HCT116 (cell line): Measurements from ENCODE around the gene MYO1G. TPM values are rescaled to one million over a fixed set of nuclear protein-coding genes. Genes with fewer than 3 reads are reported as not detected.

Experiments
- ATAC-seq: fragments of 200-7000 bp; cut with Tn5 transposase; 2 replicates; pipeline ENCODE4 v1.9.1; 2020; ENCODE audit warnings: mild to moderate bottlenecking, moderate library complexity
- BruUV-seq: library from RNA; stranded (reverse); fragments of 400-500 nt; replicated peaks from 2 replicates; lab custom pipeline; 2021; lab: Mats Ljungman, UMichigan
- CTCF ChIA-PET: fragments of 300-600 bp; sonication (Branson Sonifier 250); formaldehyde crosslinking; loops from one replicate; lab custom pipeline; 2021; ENCODE audit warnings: antibody characterized with exemption; lab: Charles Lee
- POLR2A ChIA-PET: fragments of 300-600, 350-600 bp; sonication (Branson Sonifier 250); formaldehyde crosslinking; loops from one replicate; lab custom pipeline; 2021; ENCODE audit warnings: antibody characterized with exemption; lab: Charles Lee
- RAD21 ChIA-PET, 2 experiments: fragments of 300-600 bp; sonication (Branson Sonifier 250); formaldehyde crosslinking; loops; one replicate each; lab custom pipeline; 2023; ENCODE audit warnings: low total read pairs in 2 of 2; ENCODE audit not compliant: uncharacterized antibody in 2 of 2, unreplicated experiment in 2 of 2, low non-redundant PET in 1 of 2; lab: Charles Lee
- DNase-seq: peaks from one replicate; pipeline ENCODE4 v3.0.0-alpha.2; 2010; ENCODE audit warnings: low read depth, low spot score
- H2AFZ ChIP-seq: fragments of 200-600 bp; shearing (Covaris generic), sonication (generic); 2 replicates; pipeline ENCODE4 v1.6.1; 2017; ENCODE audit warnings: low read depth, mixed run types, mixed read lengths, antibody characterized with exemption, low read length; ENCODE audit not compliant: poor library complexity, severe bottlenecking
- H3K27ac ChIP-seq: 2 replicates; pipeline ENCODE4 v1.5.1; 2012; ENCODE audit warnings: low read depth, low read length
- H3K27me3 ChIP-seq: fragments of 200-600 bp; sonication (generic); 2 replicates; pipeline ENCODE4 v1.6.1; 2016; ENCODE audit warnings: mixed run types, low read length, mixed read lengths; ENCODE audit not compliant: insufficient read depth
- H3K36me3 ChIP-seq, 2 experiments: fragments of 200-500 bp in 1 of 2; fragments of 200-600 bp in 1 of 2; sonication (Bioruptor generic) in 1 of 2; sonication (generic) in 1 of 2; 2 replicates each; pipeline versions ENCODE4 v1.5.1 to v1.6.1; 2014 to 2016; ENCODE audit warnings: low read length in 2 of 2, inconsistent platforms in 1 of 2, mixed read lengths in 1 of 2, mixed run types in 1 of 2; ENCODE audit not compliant: insufficient read depth in 2 of 2, control insufficient read depth in 1 of 2
- H3K4me1 ChIP-seq, 2 experiments: fragments of 200-600 bp in 1 of 2; sonication (generic) in 1 of 2; 2 replicates each; pipeline versions ENCODE4 v1.5.1 to v1.6.1; 2012 to 2017; ENCODE audit warnings: low read length in 2 of 2, inconsistent platforms in 1 of 2, mild to moderate bottlenecking in 1 of 2, mixed read lengths in 1 of 2, mixed run types in 1 of 2, moderate library complexity in 1 of 2; ENCODE audit not compliant: insufficient read depth in 2 of 2, control insufficient read depth in 1 of 2
- H3K4me2 ChIP-seq: fragments of 200-600 bp; sonication (generic); 2 replicates; pipeline ENCODE4 v1.6.1; 2017; ENCODE audit warnings: mixed run types, low read length, mixed read lengths
- H3K4me3 ChIP-seq, 2 experiments: fragments of 200-600 bp in 1 of 2; sonication (generic) in 1 of 2; replicated peaks in 1 of 2; 2 replicates each; pipeline ENCODE4 v1.5.1; 2011 to 2016; ENCODE audit warnings: low read length in 2 of 2, control low read depth in 1 of 2, low read depth in 1 of 2, mild to moderate bottlenecking in 1 of 2, mixed read lengths in 1 of 2, mixed run types in 1 of 2
- H3K79me2 ChIP-seq: fragments of 200-600 bp; sonication (generic); 2 replicates; pipeline ENCODE4 v1.6.1; 2017; ENCODE audit warnings: mild to moderate bottlenecking, mixed run types, low read length, moderate library complexity, mixed read lengths; ENCODE audit not compliant: insufficient read depth
- H3K9ac ChIP-seq: fragments of 200-600 bp; sonication (generic); 2 replicates; pipeline ENCODE4 v1.6.1; 2016; ENCODE audit warnings: low read length, mixed read lengths
- H3K9me2 ChIP-seq: fragments of 200-600 bp; sonication (generic), shearing (Covaris generic); 2 replicates; pipeline ENCODE4 v1.6.1; 2017; ENCODE audit warnings: mixed run types, mild to moderate bottlenecking, moderate library complexity; ENCODE audit not compliant: insufficient read depth
- H3K9me3 ChIP-seq, 2 experiments: fragments of 200-500 bp in 1 of 2; fragments of 200-600 bp in 1 of 2; sonication (Bioruptor generic) in 1 of 2; sonication (generic) in 1 of 2; 2 replicates each; pipeline ENCODE4 v1.6.1; 2014 to 2017; ENCODE audit warnings: low read length in 2 of 2, mixed read lengths in 2 of 2, inconsistent platforms in 1 of 2, low read depth in 1 of 2, mild to moderate bottlenecking in 1 of 2, mixed run types in 1 of 2, moderate library complexity in 1 of 2; ENCODE audit not compliant: control insufficient read depth in 1 of 2, insufficient read depth in 1 of 2
- H4K20me1 ChIP-seq: fragments of 200-600 bp; sonication (generic), shearing (Covaris generic); 2 replicates; pipeline ENCODE4 v1.6.1; 2017; ENCODE audit warnings: mixed run types, mild to moderate bottlenecking, moderate library complexity; ENCODE audit not compliant: insufficient read depth
- CBX3 ChIP-seq: IDR thresholded peaks from 2 replicates; pipeline ENCODE4 v1.6.1; 2012; ENCODE audit warnings: low read depth
- CTCF ChIP-seq, 3 experiments: fragments of 200-600 bp in 1 of 3; sonication (generic) in 1 of 3; IDR thresholded peaks in 2 of 3; conservative IDR thresholded peaks in 1 of 3; 2 replicates each; pipeline ENCODE4 v1.5.1; 2012 to 2017; ENCODE audit warnings: low read depth in 2 of 3, low read length in 2 of 3, antibody characterized with exemption in 1 of 3, borderline replicate concordance in 1 of 3, control low read depth in 1 of 3, mild to moderate bottlenecking in 1 of 3, mixed read lengths in 1 of 3, mixed run types in 1 of 3, moderate library complexity in 1 of 3; ENCODE audit not compliant: insufficient read depth in 1 of 3
- EGR1 ChIP-seq: IDR thresholded peaks from 2 replicates; pipeline ENCODE4 v1.6.1; 2012; ENCODE audit warnings: low read depth
- EZH2 ChIP-seq: fragments of 200-600 bp; sonication (generic); IDR thresholded peaks from 2 replicates; pipeline ENCODE4 v1.6.1; 2017; ENCODE audit warnings: antibody characterized with exemption, mixed run types
- EZH2phosphoT487 ChIP-seq: fragments of 200-600 bp; IDR thresholded peaks from 2 replicates; pipeline ENCODE4 v1.6.1; 2018; ENCODE audit warnings: antibody characterized with exemption, borderline replicate concordance
- FOSL1 ChIP-seq: IDR thresholded peaks from 2 replicates; pipeline ENCODE4 v1.6.1; 2012; ENCODE audit warnings: low read depth
- JUND ChIP-seq: IDR thresholded peaks from 2 replicates; pipeline ENCODE4 v1.6.1; 2012
- RAD21 ChIP-seq: IDR thresholded peaks from 2 replicates; pipeline ENCODE4 v1.6.1; 2012; ENCODE audit warnings: low read depth, mild to moderate bottlenecking
- SRF ChIP-seq: IDR thresholded peaks from 2 replicates; pipeline ENCODE4 v1.6.1; 2012; ENCODE audit warnings: low read depth
- YY1 ChIP-seq: IDR thresholded peaks from 2 replicates; pipeline ENCODE4 v1.6.1; 2011; ENCODE audit warnings: low read length, low read depth, moderate library complexity, mild to moderate bottlenecking; ENCODE audit not compliant: insufficient replicate concordance; ENCODE audit errors: extremely low read depth
- ZFX ChIP-seq: fragments of 450-650 bp; IDR thresholded peaks from 2 replicates; pipeline ENCODE4 v1.6.1; 2017
- ZNF274 ChIP-seq: fragments of 200-500 bp; sonication (Bioruptor generic); IDR thresholded peaks from 2 replicates; pipeline ENCODE4 v1.6.1; 2014; ENCODE audit warnings: mild to moderate bottlenecking, low read depth, low read length, inconsistent platforms
- intact Hi-C: fragments of 100-400 bp; cut with micrococcal nuclease; formaldehyde crosslinking; loops from 2 replicates; pipeline ENCODE4 v1.10.0; 2022
- total RNA-seq: library from RNA; stranded (reverse); gene quantifications from one replicate; pipeline ENCODE4 v1.2.1, GENCODE V29; 2021; ENCODE audit not compliant: unreplicated experiment
- TF ChIP-seq, protein P1 (sequence below): IDR thresholded peaks from 2 replicates; pipeline ENCODE4 v1.6.1; 2012; ENCODE audit warnings: low read depth

MYO1G gene
- total RNA-seq, 1 experiment from 2014 or later, result 0.74 TPM

GRCh38 chr7:44965441-44965903 lies 13.3 kb downstream of the MYO1G start:
- Histone ChIP-seq H3K36me3 (no peaks in the 10 kb centered on the region), H3K79me2 (no peaks in the 10 kb centered on the region), H4K20me1 (no peaks in the 10 kb centered on the region), H3K27me3 (no peaks in the 10 kb centered on the region), H3K4me1 (peaks cover 3 to 5% of the 10 kb centered on the region in 2 experiments; a peak in 2 of 4 replicates), H3K4me3 (no peak overlapping the region)
- ChIA-PET POLR2A (no interaction called here), RAD21 (no interaction called here)
- no peak for ATAC-seq
- no TSS peak for BruUV-seq
- no peak for TF ChIP-seq ZNF274
- TF ChIP-seq, all 23 proteins: peak for 0
- Histone ChIP-seq H3K27ac (no peak overlapping the region), H3K9me3 (no peaks in the 10 kb centered on the region), H3K9ac (no peak overlapping the region), H3K4me2 (no peak overlapping the region), H3K9me2 (no peaks in the 10 kb centered on the region), H2AFZ (no peak overlapping the region)
- DNase-seq, result no peak
- CTCF ChIA-PET, result no interaction called here
- intact Hi-C loops, result loop anchor here (10.0 kb wide), 1 partner anchor 381 kb away; the partner anchor contains the start of gene TMED4

DNA sequence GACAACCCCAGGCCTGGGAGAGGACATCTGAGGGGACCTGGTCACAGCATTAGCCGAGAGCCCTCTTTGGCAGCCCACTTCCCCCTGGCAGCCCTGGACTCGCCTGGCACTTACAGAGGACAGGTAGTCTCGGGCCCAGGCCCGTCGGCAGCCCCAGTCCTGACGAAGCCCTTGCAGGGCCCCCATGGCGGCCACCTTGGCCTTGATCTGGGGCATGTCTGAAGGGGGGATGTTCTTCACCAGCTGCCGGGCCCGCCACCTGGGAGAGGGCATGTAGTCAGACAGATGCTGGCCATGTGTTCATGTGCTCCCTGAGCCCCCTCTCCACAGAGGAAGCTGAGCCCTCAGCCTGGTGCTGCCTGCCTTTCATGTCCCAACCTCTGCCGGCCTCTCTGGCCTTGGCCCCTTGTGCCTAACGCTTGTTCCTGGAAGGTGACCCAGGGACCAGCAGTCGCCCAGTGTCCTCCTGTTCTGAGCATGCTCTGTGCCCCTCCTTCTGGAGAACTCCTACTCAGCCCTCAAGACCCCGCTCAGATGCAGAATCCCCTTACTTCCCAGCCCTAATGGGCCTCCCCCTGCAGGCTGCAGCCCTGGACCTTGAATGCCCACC lies 13.9 kb downstream of the MYO1G start:
- Histone ChIP-seq H3K36me3 (no peaks in the 10 kb centered on the region), H3K9me2 (no peaks in the 10 kb centered on the region), H3K9me3 (no peaks in the 10 kb centered on the region), H3K27me3 (no peaks in the 10 kb centered on the region), H2AFZ (no peak overlapping the region), H3K27ac (no peak overlapping the region; the same call in 1 of the 2 replicates), H3K79me2 (no peaks in the 10 kb centered on the region), H3K4me3 (no peak overlapping the region), H3K4me2 (no peak overlapping the region), H4K20me1 (no peaks in the 10 kb centered on the region), H3K9ac (no peak overlapping the region)
- intact Hi-C loops, result loop anchor here (1.0 to 10.0 kb wide), 2 partner anchors 108 to 380 kb away; partner anchors contain the start of gene TMED4
- ChIA-PET RAD21 (no interaction called here), CTCF (no interaction called here), POLR2A (no interaction called here)
- no peak for DNase-seq
- no peak for ATAC-seq
- no TSS peak for BruUV-seq
- no peak for TF ChIP-seq YY1
- TF ChIP-seq EGR1, result no peak
- TF ChIP-seq CTCF (IDR thresholded peaks at IDR 0.05 in 2 of 3, conservative IDR thresholded peaks at IDR 0.05 in 1 of 3; ENCODE audit: borderline replicate concordance in 1 of 3, insufficient read depth in 1 of 3, low read depth in 2 of 3, low read length in 2 of 3), result no peak; a peak in 1 of 6 replicates
- TF ChIP-seq EZH2phosphoT487, result no peak
- TF ChIP-seq, protein P1, sequence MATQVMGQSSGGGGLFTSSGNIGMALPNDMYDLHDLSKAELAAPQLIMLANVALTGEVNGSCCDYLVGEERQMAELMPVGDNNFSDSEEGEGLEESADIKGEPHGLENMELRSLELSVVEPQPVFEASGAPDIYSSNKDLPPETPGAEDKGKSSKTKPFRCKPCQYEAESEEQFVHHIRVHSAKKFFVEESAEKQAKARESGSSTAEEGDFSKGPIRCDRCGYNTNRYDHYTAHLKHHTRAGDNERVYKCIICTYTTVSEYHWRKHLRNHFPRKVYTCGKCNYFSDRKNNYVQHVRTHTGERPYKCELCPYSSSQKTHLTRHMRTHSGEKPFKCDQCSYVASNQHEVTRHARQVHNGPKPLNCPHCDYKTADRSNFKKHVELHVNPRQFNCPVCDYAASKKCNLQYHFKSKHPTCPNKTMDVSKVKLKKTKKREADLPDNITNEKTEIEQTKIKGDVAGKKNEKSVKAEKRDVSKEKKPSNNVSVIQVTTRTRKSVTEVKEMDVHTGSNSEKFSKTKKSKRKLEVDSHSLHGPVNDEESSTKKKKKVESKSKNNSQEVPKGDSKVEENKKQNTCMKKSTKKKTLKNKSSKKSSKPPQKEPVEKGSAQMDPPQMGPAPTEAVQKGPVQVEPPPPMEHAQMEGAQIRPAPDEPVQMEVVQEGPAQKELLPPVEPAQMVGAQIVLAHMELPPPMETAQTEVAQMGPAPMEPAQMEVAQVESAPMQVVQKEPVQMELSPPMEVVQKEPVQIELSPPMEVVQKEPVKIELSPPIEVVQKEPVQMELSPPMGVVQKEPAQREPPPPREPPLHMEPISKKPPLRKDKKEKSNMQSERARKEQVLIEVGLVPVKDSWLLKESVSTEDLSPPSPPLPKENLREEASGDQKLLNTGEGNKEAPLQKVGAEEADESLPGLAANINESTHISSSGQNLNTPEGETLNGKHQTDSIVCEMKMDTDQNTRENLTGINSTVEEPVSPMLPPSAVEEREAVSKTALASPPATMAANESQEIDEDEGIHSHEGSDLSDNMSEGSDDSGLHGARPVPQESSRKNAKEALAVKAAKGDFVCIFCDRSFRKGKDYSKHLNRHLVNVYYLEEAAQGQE, result no peak
- TF ChIP-seq EZH2, result no peak
- TF ChIP-seq SRF, result no peak
- TF ChIP-seq JUND, result no peak
- no peak for TF ChIP-seq ZNF274
- TF ChIP-seq ZFX, result no peak
- TF ChIP-seq FOSL1, result no peak
- TF ChIP-seq CBX3, result no peak
- no peak for TF ChIP-seq RAD21
- TF ChIP-seq, all 23 proteins: peak for 0
- H3K4me1 ChIP-seq, result peaks cover 3 to 5% of the 10 kb centered on the region in 2 experiments; a peak in 2 of 4 replicates
